ENCODE measurements around the gene DST.

Gene DST

DNA sequence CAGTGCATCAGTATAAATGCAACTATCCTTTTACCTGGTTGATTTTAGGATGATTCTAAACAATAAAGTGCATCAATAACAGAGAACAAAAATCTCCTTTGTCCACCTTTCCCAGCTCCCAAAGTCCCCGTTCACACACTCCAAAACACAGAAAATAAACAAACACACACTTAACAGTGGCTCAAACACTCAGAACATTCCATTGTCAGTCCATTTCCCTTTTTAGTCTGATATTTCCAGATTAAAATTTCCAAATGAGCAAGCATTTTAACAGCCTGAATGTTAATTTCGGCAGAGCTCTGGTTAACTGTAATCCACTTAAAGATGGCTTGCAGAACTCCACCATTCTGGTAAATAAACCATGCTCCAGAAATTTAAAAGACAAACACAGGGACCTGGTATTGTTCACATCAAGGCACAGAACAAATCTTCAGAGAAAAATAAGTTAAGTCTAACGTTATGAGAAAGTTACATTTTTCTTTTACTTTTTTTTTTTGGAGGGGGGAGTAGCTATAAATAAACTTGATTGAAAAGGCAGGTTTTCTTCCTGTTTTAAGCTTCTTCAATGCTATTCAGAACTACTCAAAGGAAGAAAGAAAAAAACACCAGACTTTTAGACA lies 100.8 kb downstream of the DST start:
- H3K36me3 ChIP-seq (replicated peaks; ENCODE audit: insufficient read depth, low read length): no peaks in the 10 kb centered on the region
- H3K9ac ChIP-seq (ENCODE audit: low read length): peak overlapping the region; percentile 61; the same call in 1 of the 2 replicates
- H3F3A ChIP-seq (ENCODE audit: insufficient read depth, low read length): peaks cover 18% of the 10 kb centered on the region
- no peaks in the 10 kb centered on the region for H4K20me1 ChIP-seq (ENCODE audit: insufficient read depth, low read length)
- peak overlapping the region; percentile 65 for H3K4me3 ChIP-seq (ENCODE audit: low read length)
- H3K27ac ChIP-seq (ENCODE audit: low read length): peak overlapping the region; percentile 82; the same call in 1 of the 2 replicates
- peak; percentile 19 for DNase-seq
- no peak for TF ChIP-seq EZH2 (optimal IDR thresholded peaks at IDR 0.05; ENCODE audit: low read depth, low read length)
- no peak for TF ChIP-seq EZH2phosphoT487 (IDR thresholded peaks at IDR 0.05; ENCODE audit: low read length)
- TF ChIP-seq CTCF (IDR thresholded peaks at IDR 0.05; ENCODE audit: low read length): no peak
- no peaks in the 10 kb centered on the region for H3K27me3 ChIP-seq (replicated peaks; ENCODE audit: insufficient read depth, low read length)
- no peaks in the 10 kb centered on the region for H3K9me3 ChIP-seq (replicated peaks; ENCODE audit: insufficient read depth, low read length)
- H3K4me1 ChIP-seq (ENCODE audit: low read length): peaks cover 9% of the 10 kb centered on the region
- no peaks in the 10 kb centered on the region for H3K9me2 ChIP-seq (replicated peaks; ENCODE audit: insufficient read depth, low read length)
- H3K4me2 ChIP-seq (ENCODE audit: low read depth, low read length): peak overlapping the region; percentile 84
- H2AFZ ChIP-seq (ENCODE audit: low read length): no peak overlapping the region
- peaks cover 42% of the 10 kb centered on the region for H3K79me2 ChIP-seq (ENCODE audit: low read length)

- Histone ChIP-seq H3K4me1 (ENCODE audit: low read length) (peaks cover 9% of the 10 kb centered on the region), H3K4me2 (ENCODE audit: low read depth, low read length) (peak overlapping the region; percentile 84), H2AFZ (ENCODE audit: low read length) (no peak overlapping the region), H3K36me3 (replicated peaks; ENCODE audit: insufficient read depth, low read length) (no peaks in the 10 kb centered on the region), H3K27me3 (replicated peaks; ENCODE audit: insufficient read depth, low read length) (no peaks in the 10 kb centered on the region), H3K9me3 (replicated peaks; ENCODE audit: insufficient read depth, low read length) (no peaks in the 10 kb centered on the region), H3K27ac (ENCODE audit: low read length) (no peak overlapping the region), H3K4me3 (ENCODE audit: low read length) (peak overlapping the region; percentile 65; the same call in 1 of the 2 replicates), H3K9ac (ENCODE audit: low read length) (no peak overlapping the region), H4K20me1 (ENCODE audit: insufficient read depth, low read length) (no peaks in the 10 kb centered on the region), H3F3A (ENCODE audit: insufficient read depth, low read length) (peaks cover 18% of the 10 kb centered on the region), H3K9me2 (replicated peaks; ENCODE audit: insufficient read depth, low read length) (no peaks in the 10 kb centered on the region), H3K79me2 (ENCODE audit: low read length) (peaks cover 41% of the 10 kb centered on the region)
- no peak for DNase-seq
- TF ChIP-seq CTCF (IDR thresholded peaks at IDR 0.05; ENCODE audit: low read length) (no peak), EZH2 (optimal IDR thresholded peaks at IDR 0.05; ENCODE audit: low read depth, low read length) (no peak), EZH2phosphoT487 (IDR thresholded peaks at IDR 0.05; ENCODE audit: low read length) (no peak)
Observed at GRCh38 chr6:56541030-56541600, 101.6 kb downstream of the DST start.

DNA sequence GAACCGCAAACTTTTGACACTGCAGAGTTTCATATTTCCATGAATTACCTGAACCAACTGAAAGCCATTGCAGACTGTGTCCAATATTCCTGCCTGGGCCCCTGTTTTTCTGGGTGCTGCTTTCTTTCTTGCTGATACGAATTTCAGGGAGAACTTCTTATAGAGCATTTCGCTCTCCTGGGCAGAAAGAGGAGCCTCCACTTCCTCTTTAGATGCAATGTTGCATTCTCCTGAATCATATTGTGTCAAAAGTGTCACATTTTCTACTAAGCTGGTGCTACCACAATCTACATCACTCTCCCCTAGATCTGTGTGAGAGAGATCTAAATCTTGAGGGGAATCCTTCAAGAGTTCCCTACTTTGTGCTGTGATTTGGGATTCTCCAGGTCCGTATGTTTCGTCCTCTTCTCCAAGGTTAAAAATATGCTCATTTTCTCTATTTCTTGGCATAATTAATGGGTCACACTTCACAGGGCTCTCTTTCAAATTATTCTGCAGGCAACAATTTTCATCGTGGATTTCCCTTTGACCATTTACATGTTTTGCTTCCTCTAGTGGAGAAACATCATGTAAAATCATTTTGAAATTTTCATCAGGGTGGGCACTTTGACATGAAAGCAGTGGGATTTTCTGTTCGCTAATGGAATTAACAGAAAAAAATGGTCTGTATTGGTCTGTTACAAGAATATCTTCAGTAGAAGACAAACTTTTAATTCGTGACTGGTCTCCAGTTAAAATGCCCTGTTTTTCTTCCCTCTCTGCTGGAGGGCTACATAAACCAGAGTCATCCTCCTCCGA lies 102.3 kb downstream of the DST start:
- TF ChIP-seq EZH2 (optimal IDR thresholded peaks at IDR 0.05; ENCODE audit: low read depth, low read length): no peak
- TF ChIP-seq CTCF (IDR thresholded peaks at IDR 0.05; ENCODE audit: low read length): no peak
- no peak for TF ChIP-seq EZH2phosphoT487 (IDR thresholded peaks at IDR 0.05; ENCODE audit: low read length)
- Histone ChIP-seq H3K4me3 (ENCODE audit: low read length) (no peak overlapping the region), H3K36me3 (replicated peaks; ENCODE audit: insufficient read depth, low read length) (no peaks in the 10 kb centered on the region), H3K4me1 (ENCODE audit: low read length) (peaks cover 9% of the 10 kb centered on the region), H3K27me3 (replicated peaks; ENCODE audit: insufficient read depth, low read length) (no peaks in the 10 kb centered on the region), H3K4me2 (ENCODE audit: low read depth, low read length) (no peak overlapping the region), H2AFZ (ENCODE audit: low read length) (no peak overlapping the region), H3K79me2 (ENCODE audit: low read length) (peaks cover 41% of the 10 kb centered on the region), H3K27ac (ENCODE audit: low read length) (no peak overlapping the region), H4K20me1 (ENCODE audit: insufficient read depth, low read length) (no peaks in the 10 kb centered on the region), H3K9me2 (replicated peaks; ENCODE audit: insufficient read depth, low read length) (no peaks in the 10 kb centered on the region), H3K9me3 (replicated peaks; ENCODE audit: insufficient read depth, low read length) (no peaks in the 10 kb centered on the region), H3K9ac (ENCODE audit: low read length) (no peak overlapping the region), H3F3A (ENCODE audit: insufficient read depth, low read length) (peaks cover 18% of the 10 kb centered on the region)
- no peak for DNase-seq
